ENCODE measurements around the gene SEBOX. TPM values are rescaled to one million over a fixed set of nuclear protein-coding genes. Genes with fewer than 3 reads are reported as not detected.

The SEBOX gene
- total RNA-seq, 1 donor, result not detected

- TF ChIP-seq CTCF (IDR thresholded peaks at IDR 0.05; ENCODE audit: insufficient read depth, low read length), result no peak
- no peak for DNase-seq (ENCODE audit: low read depth)
- H3K4me3 ChIP-seq (ENCODE audit: low read depth, low read length), result no peak overlapping the region
Measured at GRCh38 chr17:28399808-28400207, 34.8 kb upstream of the SEBOX start.

GRCh38 chr17:28398280-28398981, 33.4 kb upstream of the SEBOX start:
- H3K4me3 ChIP-seq (ENCODE audit: low read depth, low read length), result no peak overlapping the region
- no peak for DNase-seq (ENCODE audit: low read depth)
- no peak for TF ChIP-seq CTCF (IDR thresholded peaks at IDR 0.05; ENCODE audit: insufficient read depth, low read length)

- no peak for TF ChIP-seq CTCF (IDR thresholded peaks at IDR 0.05; ENCODE audit: insufficient read depth, low read length)
- no peak overlapping the region for H3K4me3 ChIP-seq (ENCODE audit: low read depth, low read length)
- no peak for DNase-seq (ENCODE audit: low read depth)
Measured at GRCh38 chr17:28397687-28398279, 32.8 kb upstream of the SEBOX start.

GRCh38 chr17:28397275-28397674, 32.3 kb upstream of the SEBOX start:
- H3K4me3 ChIP-seq (ENCODE audit: low read depth, low read length), result no peak overlapping the region
- no peak for TF ChIP-seq CTCF (IDR thresholded peaks at IDR 0.05; ENCODE audit: insufficient read depth, low read length)
- no peak for DNase-seq (ENCODE audit: low read depth)

- DNase-seq (ENCODE audit: low read depth), result no peak
- no peak overlapping the region for H3K4me3 ChIP-seq (ENCODE audit: low read depth, low read length)
- no peak for TF ChIP-seq CTCF (IDR thresholded peaks at IDR 0.05; ENCODE audit: insufficient read depth, low read length)
Measured at GRCh38 chr17:28396635-28397239, 31.7 kb upstream of the SEBOX start.

GRCh38 chr17:28395968-28396367, 31.0 kb upstream of the SEBOX start:
- H3K4me3 ChIP-seq (ENCODE audit: low read depth, low read length), result no peak overlapping the region
- DNase-seq (ENCODE audit: low read depth), result no peak
- TF ChIP-seq CTCF (IDR thresholded peaks at IDR 0.05; ENCODE audit: insufficient read depth, low read length), result no peak
